ENCODE measurements around the gene LLGL2. TPM values are rescaled to one million over a fixed set of nuclear protein-coding genes. Genes with fewer than 3 reads are reported as not detected.
"Not testable (repeated sequence)": the region's sequence is repeated elsewhere in the genome, so short reads cannot be mapped to it uniquely, and the experiment has no call there.

LLGL2 gene
- polyA plus RNA-seq, 1 donor (not counting 4 experiments of a cell fraction or from before 2014, with no cell fraction given): 13.8 TPM

DNA sequence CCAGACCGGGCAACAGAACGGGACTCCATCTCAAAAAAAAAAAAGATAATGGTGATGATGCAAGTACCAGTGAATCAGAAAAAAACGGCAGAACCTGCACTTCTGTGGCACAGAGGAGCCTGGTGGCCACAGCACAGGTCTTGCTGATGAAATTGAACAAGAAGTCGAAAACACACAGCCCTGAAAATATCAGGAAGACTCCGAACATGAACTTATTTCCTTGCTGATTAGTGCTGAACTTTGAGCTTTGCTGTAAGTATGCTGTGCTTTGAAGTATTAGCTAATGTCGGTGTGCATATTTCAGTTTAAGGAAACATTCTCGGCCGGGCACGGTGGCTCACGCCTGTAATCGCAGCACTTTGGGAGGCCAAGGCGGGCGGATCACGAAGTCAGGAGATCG lies 51.2 kb downstream of the LLGL2 start:
- H3K9me3 ChIP-seq (ENCODE audit: control insufficient read depth, low read depth, low read length): no peaks in the 10 kb centered on the region
- H3K4me1 ChIP-seq (ENCODE audit: control insufficient read depth, extremely low read depth, insufficient read depth, low read length): peaks cover 4% of the 10 kb centered on the region
- no peaks in the 10 kb centered on the region for H4K20me1 ChIP-seq (ENCODE audit: control insufficient read depth, extremely low read depth, insufficient read depth, low read length)
- dilution Hi-C loops (cut with MboI; ENCODE audit: extremely low pct_ligation_motif_present, low sequenced_read_pairs): no loop called here
- H3K4me3 ChIP-seq (ENCODE audit: control insufficient read depth in 2 of 3, extremely low read depth in 1 of 3, insufficient read depth in 2 of 3, low read depth in 1 of 3, low read length in 3 of 3): no peak overlapping the region
- no peak overlapping the region for H3K9ac ChIP-seq (ENCODE audit: control insufficient read depth, extremely low read depth, insufficient read depth, low read length)
- peaks cover 0 to 7% of the 10 kb centered on the region in 2 experiments for H3K36me3 ChIP-seq (ENCODE audit: control insufficient read depth in 2 of 2, extremely low read depth in 1 of 2, insufficient read depth in 2 of 2, low read length in 2 of 2)
- H3K4me2 ChIP-seq (ENCODE audit: control insufficient read depth, extremely low read depth, insufficient read depth, low read depth, low read length): no peak overlapping the region
- TF ChIP-seq EZH2 (IDR thresholded peaks at IDR 0.05; ENCODE audit: low read length): no peak
- TF ChIP-seq, protein P1, sequence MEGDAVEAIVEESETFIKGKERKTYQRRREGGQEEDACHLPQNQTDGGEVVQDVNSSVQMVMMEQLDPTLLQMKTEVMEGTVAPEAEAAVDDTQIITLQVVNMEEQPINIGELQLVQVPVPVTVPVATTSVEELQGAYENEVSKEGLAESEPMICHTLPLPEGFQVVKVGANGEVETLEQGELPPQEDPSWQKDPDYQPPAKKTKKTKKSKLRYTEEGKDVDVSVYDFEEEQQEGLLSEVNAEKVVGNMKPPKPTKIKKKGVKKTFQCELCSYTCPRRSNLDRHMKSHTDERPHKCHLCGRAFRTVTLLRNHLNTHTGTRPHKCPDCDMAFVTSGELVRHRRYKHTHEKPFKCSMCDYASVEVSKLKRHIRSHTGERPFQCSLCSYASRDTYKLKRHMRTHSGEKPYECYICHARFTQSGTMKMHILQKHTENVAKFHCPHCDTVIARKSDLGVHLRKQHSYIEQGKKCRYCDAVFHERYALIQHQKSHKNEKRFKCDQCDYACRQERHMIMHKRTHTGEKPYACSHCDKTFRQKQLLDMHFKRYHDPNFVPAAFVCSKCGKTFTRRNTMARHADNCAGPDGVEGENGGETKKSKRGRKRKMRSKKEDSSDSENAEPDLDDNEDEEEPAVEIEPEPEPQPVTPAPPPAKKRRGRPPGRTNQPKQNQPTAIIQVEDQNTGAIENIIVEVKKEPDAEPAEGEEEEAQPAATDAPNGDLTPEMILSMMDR (optimal IDR thresholded peaks at IDR 0.05 in 1 of 3, IDR thresholded peaks at IDR 0.05 in 1 of 3, conservative IDR thresholded peaks at IDR 0.05 in 1 of 3; ENCODE audit: extremely low read depth in 1 of 3, insufficient read depth in 2 of 3, low read length in 3 of 3): no peak
- H3K27ac ChIP-seq (ENCODE audit: control insufficient read depth, insufficient read depth, low read length): no peak overlapping the region
- no peaks in the 10 kb centered on the region for H3K79me2 ChIP-seq (ENCODE audit: control insufficient read depth, insufficient read depth, low read length)
- no peak for FAIRE-seq
- no peak overlapping the region for H2AFZ ChIP-seq (ENCODE audit: control insufficient read depth, low read length)
- DNase-seq (ENCODE audit: low read depth, low spot score): no peak
- H3K27me3 ChIP-seq (ENCODE audit: control insufficient read depth, extremely low read depth, insufficient read depth, low read length): no peaks in the 10 kb centered on the region
- H3K9me1 ChIP-seq (ENCODE audit: control insufficient read depth, extremely low read depth, insufficient read depth, low read length): no peaks in the 10 kb centered on the region

DNA sequence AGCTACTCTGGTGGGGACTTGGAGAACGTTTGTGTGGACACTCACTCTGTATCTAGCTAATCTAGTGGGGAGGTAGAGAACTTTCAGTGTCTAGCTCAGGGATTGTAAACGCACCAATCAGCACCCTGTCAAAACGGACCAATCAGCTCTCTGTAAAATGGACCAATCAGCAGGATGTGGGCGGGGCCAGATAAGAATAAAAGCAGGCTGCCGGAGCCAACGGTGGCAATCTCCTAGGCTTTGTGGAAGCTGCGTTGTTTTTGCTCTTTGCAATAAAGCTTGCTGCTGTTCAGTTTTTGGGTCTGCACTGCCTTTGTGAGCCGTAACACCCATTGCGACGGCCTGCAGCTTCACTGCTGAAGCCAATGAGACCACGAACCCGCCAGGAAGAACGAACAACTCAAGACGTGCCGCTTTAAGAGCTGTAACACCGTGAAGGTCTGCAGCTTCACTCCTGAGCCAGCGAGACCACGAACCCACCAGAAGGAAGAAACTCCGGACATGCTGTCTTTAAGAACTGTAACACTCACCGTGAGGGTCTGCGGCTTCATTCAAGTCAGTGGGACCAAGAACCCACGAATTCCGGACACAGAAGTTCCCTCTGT lies 55.7 kb downstream of the LLGL2 start:
- H3K79me2 ChIP-seq (ENCODE audit: control insufficient read depth, insufficient read depth, low read length); H4K20me1 ChIP-seq (ENCODE audit: control insufficient read depth, extremely low read depth, insufficient read depth, low read length); DNase-seq (ENCODE audit: low read depth, low spot score); H3K9me1 ChIP-seq (ENCODE audit: control insufficient read depth, extremely low read depth, insufficient read depth, low read length); H3K27me3 ChIP-seq (ENCODE audit: control insufficient read depth, extremely low read depth, insufficient read depth, low read length); H3K9me3 ChIP-seq (ENCODE audit: control insufficient read depth, low read depth, low read length); H3K27ac ChIP-seq (ENCODE audit: control insufficient read depth, insufficient read depth, low read length); dilution Hi-C loops (cut with MboI; ENCODE audit: extremely low pct_ligation_motif_present, low sequenced_read_pairs); H2AFZ ChIP-seq (ENCODE audit: control insufficient read depth, low read length); H3K4me3 ChIP-seq (ENCODE audit: control insufficient read depth in 2 of 3, extremely low read depth in 1 of 3, insufficient read depth in 2 of 3, low read depth in 1 of 3, low read length in 3 of 3); H3K36me3 ChIP-seq (ENCODE audit: control insufficient read depth in 2 of 2, extremely low read depth in 1 of 2, insufficient read depth in 2 of 2, low read length in 2 of 2); H3K4me1 ChIP-seq (ENCODE audit: control insufficient read depth, extremely low read depth, insufficient read depth, low read length); H3K4me2 ChIP-seq (ENCODE audit: control insufficient read depth, extremely low read depth, insufficient read depth, low read depth, low read length); H3K9ac ChIP-seq (ENCODE audit: control insufficient read depth, extremely low read depth, insufficient read depth, low read length); FAIRE-seq: not testable (repeated sequence)

DNA sequence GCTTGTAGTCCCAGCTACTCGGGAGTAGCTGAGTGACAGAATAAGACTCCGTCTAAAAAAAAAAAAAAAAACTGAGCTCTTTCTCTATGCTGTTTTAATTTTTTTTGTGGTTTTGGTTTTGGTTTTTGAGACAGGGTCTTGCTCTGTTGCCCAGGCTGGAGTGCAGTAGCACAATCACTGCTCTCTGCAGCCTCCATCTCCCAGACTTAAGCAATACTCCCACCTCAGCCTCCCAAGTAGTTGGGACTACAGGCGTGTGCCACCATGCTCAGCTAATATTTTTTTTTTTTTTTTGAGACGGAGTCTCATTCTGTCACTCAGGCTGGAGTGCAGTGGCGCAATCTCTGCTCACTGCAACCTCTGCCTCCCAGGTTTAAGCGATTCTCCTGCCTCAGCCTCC lies 57.7 kb downstream of the LLGL2 start:
- DNase-seq (ENCODE audit: low read depth, low spot score); FAIRE-seq; dilution Hi-C loops (cut with MboI; ENCODE audit: extremely low pct_ligation_motif_present, low sequenced_read_pairs): not testable (repeated sequence)

More for the DNA sequence above, 57.7 kb downstream of the LLGL2 start:
- H3K4me2 ChIP-seq (ENCODE audit: control insufficient read depth, extremely low read depth, insufficient read depth, low read depth, low read length); H3K36me3 ChIP-seq (ENCODE audit: control insufficient read depth in 2 of 2, extremely low read depth in 1 of 2, insufficient read depth in 2 of 2, low read length in 2 of 2); H4K20me1 ChIP-seq (ENCODE audit: control insufficient read depth, extremely low read depth, insufficient read depth, low read length); H3K9me1 ChIP-seq (ENCODE audit: control insufficient read depth, extremely low read depth, insufficient read depth, low read length); H3K9me3 ChIP-seq (ENCODE audit: control insufficient read depth, low read depth, low read length); H3K9ac ChIP-seq (ENCODE audit: control insufficient read depth, extremely low read depth, insufficient read depth, low read length); H3K79me2 ChIP-seq (ENCODE audit: control insufficient read depth, insufficient read depth, low read length); H3K4me3 ChIP-seq (ENCODE audit: control insufficient read depth in 2 of 3, extremely low read depth in 1 of 3, insufficient read depth in 2 of 3, low read depth in 1 of 3, low read length in 3 of 3); H3K27ac ChIP-seq (ENCODE audit: control insufficient read depth, insufficient read depth, low read length); H2AFZ ChIP-seq (ENCODE audit: control insufficient read depth, low read length); H3K4me1 ChIP-seq (ENCODE audit: control insufficient read depth, extremely low read depth, insufficient read depth, low read length): not testable (repeated sequence)
- peaks cover 18% of the 10 kb centered on the region for H3K27me3 ChIP-seq (ENCODE audit: control insufficient read depth, extremely low read depth, insufficient read depth, low read length)

All from keratinocyte (primary cell).